Measurements from ENCODE around the gene PSMG4.

Gene PSMG4

DNA sequence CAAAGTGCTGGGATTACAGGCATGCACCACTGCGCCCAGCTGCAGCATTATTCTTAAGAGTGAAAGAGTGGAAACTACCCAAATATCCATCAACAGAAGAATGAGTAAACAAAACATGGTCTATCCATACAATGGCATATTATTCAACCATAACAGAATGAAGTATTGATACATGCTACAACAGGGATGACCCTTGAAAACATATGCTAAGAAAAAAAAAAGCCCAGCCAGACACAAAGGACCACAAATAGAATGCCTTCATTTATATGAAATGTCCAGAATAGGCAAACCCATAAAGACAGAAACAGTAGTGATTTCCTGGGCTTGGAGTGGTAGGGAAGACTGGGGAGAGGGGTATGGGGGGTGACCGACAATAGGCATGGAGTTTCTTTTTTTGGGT, 38.4 kb upstream of the PSMG4 start:
- no peak for FAIRE-seq
- no peak for TF ChIP-seq PAX5 (IDR thresholded peaks at IDR 0.05; ENCODE audit: insufficient read depth, low read length, severe bottlenecking)
- DNase-seq (ENCODE audit: insufficient read length, low spot score) = no peak

DNA sequence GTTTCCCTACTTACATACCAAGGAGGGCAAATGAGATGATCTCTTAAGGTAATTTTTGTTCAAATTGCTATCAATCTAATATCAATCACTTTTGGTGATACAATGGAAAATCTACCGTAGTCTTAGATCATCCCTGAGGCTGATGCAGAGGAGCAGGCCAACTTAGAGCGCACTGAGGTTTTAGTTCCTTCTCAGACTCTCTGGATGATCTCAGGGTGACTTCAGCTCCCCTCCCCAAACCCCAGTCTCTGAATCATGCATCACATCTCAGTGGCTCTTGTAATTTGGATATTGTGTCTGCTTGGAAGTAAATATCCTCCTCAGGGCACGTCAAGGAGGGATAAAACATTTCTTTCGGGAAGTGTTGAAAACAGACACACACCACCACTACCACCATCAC, 37.2 kb upstream of the PSMG4 start:
- DNase-seq (ENCODE audit: insufficient read length, low spot score) (no peak), FAIRE-seq (no peak)
- TF ChIP-seq POU2F2 (IDR thresholded peaks at IDR 0.05; ENCODE audit: low read depth, low read length) (no peak), POLR2A (IDR thresholded peaks at IDR 0.05; ENCODE audit: low read depth, low read length) (no peak), TAF1 (IDR thresholded peaks at IDR 0.05; ENCODE audit: low read depth, low read length) (no peak), POLR2AphosphoS5 (IDR thresholded peaks at IDR 0.05; ENCODE audit: low read depth, low read length) (no peak), PAX5 (IDR thresholded peaks at IDR 0.05; ENCODE audit: insufficient read depth, low read length, severe bottlenecking) (no peak), SPI1 (IDR thresholded peaks at IDR 0.05; ENCODE audit: low read depth, low read length) (no peak)

DNA sequence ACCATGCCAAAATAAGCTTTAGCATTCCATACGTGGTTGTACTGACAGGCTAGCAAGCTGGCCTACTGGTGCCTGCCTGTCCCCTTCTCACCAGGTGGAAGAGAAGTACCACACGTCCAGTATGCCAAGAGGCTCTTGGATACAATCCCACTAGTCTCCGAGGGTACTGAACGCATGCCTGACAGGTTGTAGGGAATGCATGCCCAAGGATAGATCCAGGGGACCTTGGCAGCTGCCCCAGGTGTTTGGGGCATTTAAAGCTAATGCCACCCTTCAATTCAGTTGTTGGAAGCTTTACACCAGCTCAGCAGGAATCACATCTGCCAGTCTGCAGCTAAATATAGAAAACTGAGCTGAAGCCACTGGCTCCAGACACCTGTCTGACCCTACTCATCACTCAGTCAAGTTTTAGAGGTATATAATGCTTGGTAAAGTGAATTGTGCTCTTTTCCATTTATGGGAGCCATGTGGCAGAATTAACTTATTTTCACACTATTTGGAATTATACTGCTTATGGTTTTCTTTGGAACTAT, 36.2 kb upstream of the PSMG4 start:
- DNase-seq (ENCODE audit: insufficient read length, low spot score) = no peak
- FAIRE-seq = no peak
- TF ChIP-seq TAF1 (IDR thresholded peaks at IDR 0.05; ENCODE audit: low read depth, low read length) = no peak
- no peak for TF ChIP-seq POLR2AphosphoS5 (IDR thresholded peaks at IDR 0.05; ENCODE audit: low read depth, low read length)
- TF ChIP-seq POLR2A (IDR thresholded peaks at IDR 0.05; ENCODE audit: low read depth, low read length) = no peak
- TF ChIP-seq SPI1 (IDR thresholded peaks at IDR 0.05; ENCODE audit: low read depth, low read length) = no peak
- no peak for TF ChIP-seq PAX5 (IDR thresholded peaks at IDR 0.05; ENCODE audit: insufficient read depth, low read length, severe bottlenecking)
- TF ChIP-seq POU2F2 (IDR thresholded peaks at IDR 0.05; ENCODE audit: low read depth, low read length) = no peak

DNA sequence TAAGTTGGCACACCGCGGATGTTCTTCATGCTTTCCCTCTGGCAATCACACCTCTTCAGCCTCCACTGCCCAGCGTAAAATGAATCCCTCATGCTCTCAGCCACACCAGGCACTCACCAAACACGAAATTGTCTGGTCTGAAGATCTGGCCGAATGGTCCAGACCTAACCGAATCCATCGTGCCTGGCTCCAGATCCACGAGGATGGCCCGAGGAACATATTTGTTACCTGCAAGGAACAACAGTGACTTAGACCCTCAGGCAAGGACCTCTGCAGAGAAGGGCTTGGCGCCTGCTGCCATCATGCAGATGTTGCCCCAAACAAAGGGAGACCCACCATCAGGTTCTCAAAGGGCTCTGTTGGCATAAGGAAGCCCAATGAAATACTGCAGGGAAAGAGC, 32.7 kb upstream of the PSMG4 start:
- no peak for DNase-seq (ENCODE audit: insufficient read length, low spot score)
- TF ChIP-seq TAF1 (IDR thresholded peaks at IDR 0.05; ENCODE audit: low read depth, low read length) (no peak), SPI1 (IDR thresholded peaks at IDR 0.05; ENCODE audit: low read depth, low read length) (no peak), POLR2AphosphoS5 (IDR thresholded peaks at IDR 0.05; ENCODE audit: low read depth, low read length) (no peak), POU2F2 (IDR thresholded peaks at IDR 0.05; ENCODE audit: low read depth, low read length) (no peak), POLR2A (IDR thresholded peaks at IDR 0.05; ENCODE audit: low read depth, low read length) (no peak), PAX5 (IDR thresholded peaks at IDR 0.05; ENCODE audit: insufficient read depth, low read length, severe bottlenecking) (no peak)
- no peak for FAIRE-seq

DNA sequence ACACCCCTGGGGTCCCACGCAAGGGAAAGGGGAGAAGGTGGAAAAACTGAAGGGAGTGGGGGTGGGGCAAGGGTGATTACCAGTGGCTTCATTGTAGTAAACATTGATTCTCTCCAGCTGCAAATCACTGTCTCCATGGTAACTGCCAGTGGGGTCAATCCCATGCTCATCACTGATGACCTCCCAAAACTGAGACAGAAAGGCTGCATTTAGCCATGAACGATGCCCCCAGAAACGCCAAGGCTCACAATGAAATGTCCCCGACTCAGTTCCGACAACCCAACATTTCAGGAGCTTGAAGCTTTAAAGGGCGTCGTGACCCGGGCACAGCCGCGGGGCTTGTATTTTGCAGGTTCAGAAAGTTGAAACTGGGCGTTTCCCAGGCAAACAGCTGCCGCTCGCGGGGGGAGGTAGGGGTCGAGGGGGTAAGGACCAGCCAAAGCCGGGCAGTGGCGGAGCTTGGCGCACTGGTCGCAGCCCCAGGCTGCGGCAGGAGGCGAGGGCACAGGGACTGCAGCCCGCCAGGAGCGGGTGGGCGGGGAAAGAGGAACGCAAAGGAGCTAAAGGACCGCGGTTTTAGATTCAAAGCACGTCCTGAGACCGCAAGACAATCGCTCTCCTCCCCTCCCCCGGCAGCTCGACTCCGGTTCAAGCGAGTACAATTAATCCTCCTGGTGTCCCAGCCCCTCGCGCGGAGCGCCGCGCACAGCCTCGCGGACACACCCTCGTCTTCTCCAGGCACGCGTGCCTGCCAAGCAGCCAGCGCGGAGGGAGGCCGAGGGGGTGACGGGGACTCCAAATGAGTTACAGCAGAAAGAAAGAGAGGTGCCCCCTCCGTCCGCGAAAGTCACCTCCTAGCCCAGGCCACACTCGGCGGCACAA, 32.0 kb upstream of the PSMG4 start:
- FAIRE-seq (peak; percentile 88), DNase-seq (ENCODE audit: insufficient read length, low spot score) (peak; percentile 57)
- TF ChIP-seq PAX5 (IDR thresholded peaks at IDR 0.05; ENCODE audit: insufficient read depth, low read length, severe bottlenecking) (no peak), SPI1 (IDR thresholded peaks at IDR 0.05; ENCODE audit: low read depth, low read length) (0 out of 2 replicates have a peak, but pooled peaks have one; percentile 45)

DNA sequence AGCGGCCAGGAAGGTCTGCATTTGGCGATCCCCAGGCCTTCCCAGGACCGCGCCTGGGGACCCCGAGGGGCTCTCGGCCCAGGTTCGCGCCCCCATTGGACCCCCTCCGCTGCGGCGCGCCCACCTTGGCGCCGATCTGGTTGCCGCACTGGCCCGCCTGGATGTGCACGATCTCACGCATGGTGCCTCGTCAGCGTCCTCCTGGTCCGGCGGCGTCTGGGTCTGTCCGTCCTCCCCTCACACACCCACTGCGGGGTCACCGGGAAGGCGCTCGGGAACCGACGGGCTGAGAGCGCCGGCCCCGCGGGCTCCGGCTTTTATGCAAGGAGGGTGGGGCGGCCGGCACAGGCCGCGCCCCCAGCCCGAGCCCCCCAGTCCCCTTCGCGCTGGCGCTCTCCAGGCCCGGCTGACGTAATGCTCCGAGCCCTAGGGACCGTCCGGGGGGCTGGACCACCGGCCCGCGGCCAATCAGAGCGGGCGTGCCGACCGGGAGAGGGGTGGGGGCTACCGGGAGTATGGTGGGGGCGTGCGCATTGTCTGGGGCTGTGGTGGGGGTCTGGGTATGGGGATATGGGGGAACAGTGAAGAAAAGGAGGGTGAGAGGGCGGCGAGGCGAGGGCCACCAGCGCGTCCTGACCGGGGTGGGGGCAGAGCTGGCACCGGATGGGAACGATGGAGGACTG, 31.2 kb upstream of the PSMG4 start, which contains the start of gene TUBB2B:
Gene TUBB2B, minus strand, starts transcription at position 291 of the 683 bp plus-strand sequence. Its CDS starts 110 bp downstream, at position 181.
- TF ChIP-seq POLR2AphosphoS5 (IDR thresholded peaks at IDR 0.05; ENCODE audit: low read depth, low read length) (no peak), POLR2A (IDR thresholded peaks at IDR 0.05; ENCODE audit: low read depth, low read length) (no peak), PAX5 (IDR thresholded peaks at IDR 0.05; ENCODE audit: insufficient read depth, low read length, severe bottlenecking) (no peak), SPI1 (IDR thresholded peaks at IDR 0.05; ENCODE audit: low read depth, low read length) (no peak), POU2F2 (IDR thresholded peaks at IDR 0.05; ENCODE audit: low read depth, low read length) (no peak), TAF1 (IDR thresholded peaks at IDR 0.05; ENCODE audit: low read depth, low read length) (no peak)
- DNase-seq (ENCODE audit: insufficient read length, low spot score) (no peak), FAIRE-seq (peak; percentile 26)

DNA sequence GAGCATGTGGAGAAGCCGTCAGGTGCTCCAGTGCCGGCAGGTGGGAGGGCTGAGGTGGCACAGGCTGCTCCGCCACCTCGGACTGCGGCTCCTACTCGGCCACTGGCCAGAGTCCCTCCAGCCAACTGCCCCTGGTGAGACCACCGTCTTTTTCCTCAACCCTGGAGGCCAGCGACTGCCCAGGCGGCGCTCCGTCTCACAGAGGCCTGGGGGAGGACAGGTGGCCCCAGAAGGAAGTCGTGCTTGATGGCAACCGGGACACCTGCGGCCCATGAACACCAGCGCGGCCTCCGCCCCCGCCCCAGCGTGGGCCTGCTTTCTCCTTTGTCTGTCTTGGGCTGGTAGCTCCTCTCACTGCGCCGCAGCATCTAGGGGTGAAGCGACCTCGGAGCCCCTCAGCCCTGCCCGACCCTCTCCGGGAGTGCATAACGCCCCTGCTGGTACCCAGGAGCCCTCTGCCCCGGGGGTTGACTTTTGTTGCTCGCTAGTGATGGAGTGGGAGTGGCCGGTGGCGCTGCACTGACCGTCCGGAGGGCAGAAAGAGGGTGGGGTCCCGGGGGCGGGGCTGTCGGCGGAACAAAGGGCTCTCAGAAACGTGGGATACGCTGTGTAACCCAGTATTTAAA, 30.6 kb upstream of the PSMG4 start:
- DNase-seq (ENCODE audit: insufficient read length, low spot score) (no peak), FAIRE-seq (no peak)
- no peak for TF ChIP-seq POU2F2 (IDR thresholded peaks at IDR 0.05; ENCODE audit: low read depth, low read length)
- TF ChIP-seq POLR2AphosphoS5 (IDR thresholded peaks at IDR 0.05; ENCODE audit: low read depth, low read length) = no peak
- no peak for TF ChIP-seq PAX5 (IDR thresholded peaks at IDR 0.05; ENCODE audit: insufficient read depth, low read length, severe bottlenecking)
- no peak for TF ChIP-seq SPI1 (IDR thresholded peaks at IDR 0.05; ENCODE audit: low read depth, low read length)
- no peak for TF ChIP-seq POLR2A (IDR thresholded peaks at IDR 0.05; ENCODE audit: low read depth, low read length)
- TF ChIP-seq TAF1 (IDR thresholded peaks at IDR 0.05; ENCODE audit: low read depth, low read length) = no peak

DNA sequence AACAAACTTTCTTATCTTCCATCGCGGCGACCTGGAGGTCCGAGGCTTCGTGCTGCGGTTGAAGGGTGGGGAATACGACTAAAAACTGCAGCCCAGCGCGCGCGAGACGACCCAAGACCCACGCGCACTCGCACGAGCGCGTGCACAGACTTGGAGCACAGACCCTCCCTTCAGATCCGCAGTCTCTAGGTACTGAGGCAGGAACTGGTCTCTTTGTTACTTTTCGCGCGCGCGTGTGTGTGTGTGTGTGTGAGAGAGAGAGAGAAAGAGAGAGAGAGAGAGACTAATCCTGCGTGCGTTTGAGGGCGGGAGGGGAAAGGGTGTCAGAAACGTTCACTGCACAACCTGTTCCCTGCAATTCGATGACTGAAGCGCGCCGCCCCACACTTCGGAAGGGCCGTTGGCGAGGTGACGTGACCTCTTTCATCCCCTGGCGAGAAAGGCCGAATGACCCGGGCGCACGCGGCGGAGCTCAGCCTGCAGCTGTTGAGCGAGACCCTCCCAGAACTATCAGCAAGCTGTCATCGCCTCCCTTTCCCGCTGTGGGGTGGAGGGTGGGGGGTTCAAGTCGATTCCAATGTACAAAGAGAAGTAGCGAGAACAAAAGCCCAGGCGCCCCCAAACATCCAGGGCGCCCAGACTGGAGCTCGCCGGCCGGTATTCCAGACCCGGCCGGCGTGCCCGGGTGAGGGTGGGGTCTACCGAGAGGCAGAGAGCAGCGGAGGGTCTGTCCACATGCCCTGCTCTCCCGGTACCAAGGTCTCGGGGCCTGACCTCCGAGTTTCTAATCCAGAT, 29.8 kb upstream of the PSMG4 start:
- DNase-seq (ENCODE audit: insufficient read length, low spot score) (no peak), FAIRE-seq (peak; percentile 33)
- TF ChIP-seq SPI1 (IDR thresholded peaks at IDR 0.05; ENCODE audit: low read depth, low read length) = no peak
- TF ChIP-seq TAF1 (IDR thresholded peaks at IDR 0.05; ENCODE audit: low read depth, low read length) = no peak
- TF ChIP-seq POLR2A (IDR thresholded peaks at IDR 0.05; ENCODE audit: low read depth, low read length) = no peak
- TF ChIP-seq POU2F2 (IDR thresholded peaks at IDR 0.05; ENCODE audit: low read depth, low read length) = no peak
- TF ChIP-seq PAX5 (IDR thresholded peaks at IDR 0.05; ENCODE audit: insufficient read depth, low read length, severe bottlenecking) = no peak
